ENCODE results near the gene CCR5. TPM values are rescaled to one million over a fixed set of nuclear protein-coding genes. Genes with fewer than 3 reads are reported as not detected.

CCR5 gene
- total RNA-seq, 1 experiment from 2014 or later, result not detected

DNA sequence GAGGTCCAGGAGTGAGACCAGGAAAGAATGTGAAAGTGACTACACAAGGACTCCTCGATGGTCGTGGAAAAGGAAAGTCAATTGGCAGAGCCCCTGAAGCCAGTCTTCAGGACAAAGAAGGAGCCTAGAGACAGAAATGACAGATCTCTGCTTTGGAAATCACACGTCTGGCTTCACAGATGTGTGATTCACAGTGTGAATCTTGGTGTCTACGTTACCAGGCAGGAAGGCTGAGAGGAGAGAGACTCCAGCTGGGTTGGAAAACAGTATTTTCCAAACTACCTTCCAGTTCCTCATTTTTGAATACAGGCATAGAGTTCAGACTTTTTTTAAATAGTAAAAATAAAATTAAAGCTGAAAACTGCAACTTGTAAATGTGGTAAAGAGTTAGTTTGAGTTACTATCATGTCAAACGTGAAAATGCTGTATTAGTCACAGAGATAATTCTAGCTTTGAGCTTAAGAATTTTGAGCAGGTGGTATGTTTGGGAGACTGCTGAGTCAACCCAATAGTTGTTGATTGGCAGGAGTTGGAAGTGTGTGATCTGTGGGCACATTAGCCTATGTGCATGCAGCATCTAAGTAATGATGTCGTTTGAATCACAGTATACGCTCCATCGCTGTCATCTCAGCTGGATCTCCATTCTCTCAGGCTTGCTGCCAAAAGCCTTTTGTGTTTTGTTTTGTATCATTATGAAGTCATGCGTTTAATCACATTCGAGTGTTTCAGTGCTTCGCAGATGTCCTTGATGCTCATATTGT lies 10.8 kb upstream of the CCR5 start:
- H3K9me3 ChIP-seq (ENCODE audit: control insufficient read depth in 1 of 2, insufficient read depth in 1 of 2, low read depth in 1 of 2, low read length in 2 of 2), result no peaks in the 10 kb centered on the region
- no peaks in the 10 kb centered on the region for H3K79me2 ChIP-seq (ENCODE audit: insufficient read depth, low read length)
- H4K20me1 ChIP-seq (ENCODE audit: insufficient read depth), result no peaks in the 10 kb centered on the region
- no peak for TF ChIP-seq YY1 (IDR thresholded peaks at IDR 0.05; ENCODE audit: extremely low read depth, insufficient replicate concordance, low read depth, low read length)
- no peak for TF ChIP-seq TCF7L2 (IDR thresholded peaks at IDR 0.05; ENCODE audit: borderline replicate concordance, extremely low read depth, insufficient read depth, insufficient read length)
- TF ChIP-seq, protein P1, sequence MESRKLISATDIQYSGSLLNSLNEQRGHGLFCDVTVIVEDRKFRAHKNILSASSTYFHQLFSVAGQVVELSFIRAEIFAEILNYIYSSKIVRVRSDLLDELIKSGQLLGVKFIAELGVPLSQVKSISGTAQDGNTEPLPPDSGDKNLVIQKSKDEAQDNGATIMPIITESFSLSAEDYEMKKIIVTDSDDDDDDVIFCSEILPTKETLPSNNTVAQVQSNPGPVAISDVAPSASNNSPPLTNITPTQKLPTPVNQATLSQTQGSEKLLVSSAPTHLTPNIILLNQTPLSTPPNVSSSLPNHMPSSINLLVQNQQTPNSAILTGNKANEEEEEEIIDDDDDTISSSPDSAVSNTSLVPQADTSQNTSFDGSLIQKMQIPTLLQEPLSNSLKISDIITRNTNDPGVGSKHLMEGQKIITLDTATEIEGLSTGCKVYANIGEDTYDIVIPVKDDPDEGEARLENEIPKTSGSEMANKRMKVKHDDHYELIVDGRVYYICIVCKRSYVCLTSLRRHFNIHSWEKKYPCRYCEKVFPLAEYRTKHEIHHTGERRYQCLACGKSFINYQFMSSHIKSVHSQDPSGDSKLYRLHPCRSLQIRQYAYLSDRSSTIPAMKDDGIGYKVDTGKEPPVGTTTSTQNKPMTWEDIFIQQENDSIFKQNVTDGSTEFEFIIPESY (IDR thresholded peaks at IDR 0.05; ENCODE audit: extremely low read depth, insufficient replicate concordance, low read length), result no peak
- TF ChIP-seq ZFX (IDR thresholded peaks at IDR 0.05), result no peak
- no peak for TF ChIP-seq EZH2 (IDR thresholded peaks at IDR 0.05)
- TF ChIP-seq SP1 (IDR thresholded peaks at IDR 0.05; ENCODE audit: low read depth), result no peak
- no peak for TF ChIP-seq RAD21 (IDR thresholded peaks at IDR 0.05; ENCODE audit: low read depth)
- TF ChIP-seq FOSL1 (IDR thresholded peaks at IDR 0.05; ENCODE audit: low read depth), result no peak
- TF ChIP-seq, protein P2, sequence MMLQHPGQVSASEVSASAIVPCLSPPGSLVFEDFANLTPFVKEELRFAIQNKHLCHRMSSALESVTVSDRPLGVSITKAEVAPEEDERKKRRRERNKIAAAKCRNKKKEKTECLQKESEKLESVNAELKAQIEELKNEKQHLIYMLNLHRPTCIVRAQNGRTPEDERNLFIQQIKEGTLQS (IDR thresholded peaks at IDR 0.05), result no peak
- no peak for TF ChIP-seq EZH2phosphoT487 (IDR thresholded peaks at IDR 0.05; ENCODE audit: borderline replicate concordance)
- TF ChIP-seq SRF (IDR thresholded peaks at IDR 0.05; ENCODE audit: low read depth), result no peak
- TF ChIP-seq, protein P3, sequence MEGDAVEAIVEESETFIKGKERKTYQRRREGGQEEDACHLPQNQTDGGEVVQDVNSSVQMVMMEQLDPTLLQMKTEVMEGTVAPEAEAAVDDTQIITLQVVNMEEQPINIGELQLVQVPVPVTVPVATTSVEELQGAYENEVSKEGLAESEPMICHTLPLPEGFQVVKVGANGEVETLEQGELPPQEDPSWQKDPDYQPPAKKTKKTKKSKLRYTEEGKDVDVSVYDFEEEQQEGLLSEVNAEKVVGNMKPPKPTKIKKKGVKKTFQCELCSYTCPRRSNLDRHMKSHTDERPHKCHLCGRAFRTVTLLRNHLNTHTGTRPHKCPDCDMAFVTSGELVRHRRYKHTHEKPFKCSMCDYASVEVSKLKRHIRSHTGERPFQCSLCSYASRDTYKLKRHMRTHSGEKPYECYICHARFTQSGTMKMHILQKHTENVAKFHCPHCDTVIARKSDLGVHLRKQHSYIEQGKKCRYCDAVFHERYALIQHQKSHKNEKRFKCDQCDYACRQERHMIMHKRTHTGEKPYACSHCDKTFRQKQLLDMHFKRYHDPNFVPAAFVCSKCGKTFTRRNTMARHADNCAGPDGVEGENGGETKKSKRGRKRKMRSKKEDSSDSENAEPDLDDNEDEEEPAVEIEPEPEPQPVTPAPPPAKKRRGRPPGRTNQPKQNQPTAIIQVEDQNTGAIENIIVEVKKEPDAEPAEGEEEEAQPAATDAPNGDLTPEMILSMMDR (IDR thresholded peaks at IDR 0.05 in 2 of 3, conservative IDR thresholded peaks at IDR 0.05 in 1 of 3; ENCODE audit: borderline replicate concordance in 1 of 3, insufficient read depth in 1 of 3, low read depth in 2 of 3, low read length in 2 of 3), result no peak
- TF ChIP-seq CBX3 (IDR thresholded peaks at IDR 0.05; ENCODE audit: low read depth), result no peak
- no peak for TF ChIP-seq SIN3A (IDR thresholded peaks at IDR 0.05; ENCODE audit: low read depth)
- TF ChIP-seq, protein P4, sequence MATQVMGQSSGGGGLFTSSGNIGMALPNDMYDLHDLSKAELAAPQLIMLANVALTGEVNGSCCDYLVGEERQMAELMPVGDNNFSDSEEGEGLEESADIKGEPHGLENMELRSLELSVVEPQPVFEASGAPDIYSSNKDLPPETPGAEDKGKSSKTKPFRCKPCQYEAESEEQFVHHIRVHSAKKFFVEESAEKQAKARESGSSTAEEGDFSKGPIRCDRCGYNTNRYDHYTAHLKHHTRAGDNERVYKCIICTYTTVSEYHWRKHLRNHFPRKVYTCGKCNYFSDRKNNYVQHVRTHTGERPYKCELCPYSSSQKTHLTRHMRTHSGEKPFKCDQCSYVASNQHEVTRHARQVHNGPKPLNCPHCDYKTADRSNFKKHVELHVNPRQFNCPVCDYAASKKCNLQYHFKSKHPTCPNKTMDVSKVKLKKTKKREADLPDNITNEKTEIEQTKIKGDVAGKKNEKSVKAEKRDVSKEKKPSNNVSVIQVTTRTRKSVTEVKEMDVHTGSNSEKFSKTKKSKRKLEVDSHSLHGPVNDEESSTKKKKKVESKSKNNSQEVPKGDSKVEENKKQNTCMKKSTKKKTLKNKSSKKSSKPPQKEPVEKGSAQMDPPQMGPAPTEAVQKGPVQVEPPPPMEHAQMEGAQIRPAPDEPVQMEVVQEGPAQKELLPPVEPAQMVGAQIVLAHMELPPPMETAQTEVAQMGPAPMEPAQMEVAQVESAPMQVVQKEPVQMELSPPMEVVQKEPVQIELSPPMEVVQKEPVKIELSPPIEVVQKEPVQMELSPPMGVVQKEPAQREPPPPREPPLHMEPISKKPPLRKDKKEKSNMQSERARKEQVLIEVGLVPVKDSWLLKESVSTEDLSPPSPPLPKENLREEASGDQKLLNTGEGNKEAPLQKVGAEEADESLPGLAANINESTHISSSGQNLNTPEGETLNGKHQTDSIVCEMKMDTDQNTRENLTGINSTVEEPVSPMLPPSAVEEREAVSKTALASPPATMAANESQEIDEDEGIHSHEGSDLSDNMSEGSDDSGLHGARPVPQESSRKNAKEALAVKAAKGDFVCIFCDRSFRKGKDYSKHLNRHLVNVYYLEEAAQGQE (IDR thresholded peaks at IDR 0.05; ENCODE audit: low read depth), result no peak
- no peak for TF ChIP-seq POLR2A (IDR thresholded peaks at IDR 0.05; ENCODE audit: borderline replicate concordance, extremely low read depth, insufficient read depth, insufficient read length)
- no peak for TF ChIP-seq CEBPB (IDR thresholded peaks at IDR 0.05; ENCODE audit: low read depth)
- no peak for TF ChIP-seq ZNF274 (IDR thresholded peaks at IDR 0.05; ENCODE audit: low read depth, low read length)
- H3K27me3 ChIP-seq (ENCODE audit: insufficient read depth, low read length), result peaks cover 27% of the 10 kb centered on the region
- no peak overlapping the region for H2AFZ ChIP-seq (ENCODE audit: low read depth, low read length, poor library complexity, severe bottlenecking)
- ChIA-PET CTCF (interaction anchor here (1.0 to 1.5 kb wide), 3 partner anchors 13 to 151 kb away, joined by 3 to 4 read pairs (median 3); no protein-coding TSS in a partner anchor), POLR2A (no interaction called here), RAD21 (ENCODE audit: low non-redundant PET in 1 of 2, low total read pairs in 2 of 2, uncharacterized antibody in 2 of 2, unreplicated experiment in 2 of 2) (interaction anchor here in 1 of 2 experiments (0.6 kb wide), 1 partner anchor 270 kb away, joined by 4 read pairs; no protein-coding TSS in a partner anchor)
- no peak overlapping the region for H3K27ac ChIP-seq (ENCODE audit: low read depth, low read length)
- intact Hi-C loops (cut with micrococcal nuclease), result no loop called here
- no peak overlapping the region for H3K4me3 ChIP-seq (replicated peaks in 1 of 2; ENCODE audit: low read depth in 1 of 2, low read length in 2 of 2)
- DNase-seq (ENCODE audit: low read depth, low spot score) (no peak), ATAC-seq (no peak)
- no peaks in the 10 kb centered on the region for H3K4me1 ChIP-seq (ENCODE audit: control insufficient read depth in 1 of 2, insufficient read depth in 2 of 2, low read length in 2 of 2)
- no peaks in the 10 kb centered on the region for H3K36me3 ChIP-seq (ENCODE audit: control insufficient read depth in 1 of 2, insufficient read depth in 2 of 2, low read length in 2 of 2)
- H3K9ac ChIP-seq (ENCODE audit: low read length), result no peak overlapping the region
- BruUV-seq (replicated peaks), result no TSS peak
- H3K4me2 ChIP-seq (ENCODE audit: low read length), result no peak overlapping the region
- no peaks in the 10 kb centered on the region for H3K9me2 ChIP-seq (ENCODE audit: insufficient read depth)

Data from HCT116 (cell line).